ENCODE measurements around the gene GTSE1.

DNA sequence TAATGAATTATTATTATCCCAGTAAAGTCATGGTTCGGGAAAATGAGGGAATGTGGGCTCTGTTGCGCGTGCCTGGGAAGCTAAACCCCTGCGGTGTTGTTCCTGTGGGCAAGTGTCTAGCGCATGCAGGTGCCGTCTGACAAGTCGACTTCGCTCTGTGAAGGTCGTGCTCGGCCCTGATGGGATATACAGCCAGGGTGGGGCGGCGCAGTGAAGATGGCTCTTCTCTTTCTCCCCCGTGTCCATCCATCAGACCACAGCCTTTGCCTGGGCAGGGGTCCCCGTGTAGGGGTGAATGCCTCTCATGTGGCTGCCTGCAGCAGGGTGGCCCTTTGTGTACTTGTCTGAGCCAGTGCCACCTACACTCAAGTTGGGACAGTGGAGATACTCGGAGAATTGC lies 26.0 kb downstream of the GTSE1 start:
- TF ChIP-seq, protein P1, sequence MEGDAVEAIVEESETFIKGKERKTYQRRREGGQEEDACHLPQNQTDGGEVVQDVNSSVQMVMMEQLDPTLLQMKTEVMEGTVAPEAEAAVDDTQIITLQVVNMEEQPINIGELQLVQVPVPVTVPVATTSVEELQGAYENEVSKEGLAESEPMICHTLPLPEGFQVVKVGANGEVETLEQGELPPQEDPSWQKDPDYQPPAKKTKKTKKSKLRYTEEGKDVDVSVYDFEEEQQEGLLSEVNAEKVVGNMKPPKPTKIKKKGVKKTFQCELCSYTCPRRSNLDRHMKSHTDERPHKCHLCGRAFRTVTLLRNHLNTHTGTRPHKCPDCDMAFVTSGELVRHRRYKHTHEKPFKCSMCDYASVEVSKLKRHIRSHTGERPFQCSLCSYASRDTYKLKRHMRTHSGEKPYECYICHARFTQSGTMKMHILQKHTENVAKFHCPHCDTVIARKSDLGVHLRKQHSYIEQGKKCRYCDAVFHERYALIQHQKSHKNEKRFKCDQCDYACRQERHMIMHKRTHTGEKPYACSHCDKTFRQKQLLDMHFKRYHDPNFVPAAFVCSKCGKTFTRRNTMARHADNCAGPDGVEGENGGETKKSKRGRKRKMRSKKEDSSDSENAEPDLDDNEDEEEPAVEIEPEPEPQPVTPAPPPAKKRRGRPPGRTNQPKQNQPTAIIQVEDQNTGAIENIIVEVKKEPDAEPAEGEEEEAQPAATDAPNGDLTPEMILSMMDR (IDR thresholded peaks at IDR 0.05; ENCODE audit: insufficient read depth, low read length, poor library complexity, severe bottlenecking) = no peak
- TF ChIP-seq EZH2phosphoT487 (conservative IDR thresholded peaks at IDR 0.05; ENCODE audit: low read length) = no peak

Data from SU-DHL-6 (cell line).